HEK293T (cell line): ENCODE measurements around the gene CTU2.

ENCODE experiments used
- CTCF ChIA-PET: fragments of 350-600 bp; formaldehyde crosslinking; extraction: SDS; loops from one replicate; lab custom pipeline; 2021; ENCODE audit warnings: antibody characterized with exemption, inconsistent platforms; lab: Yijun Ruan, JAX
- POLR2A ChIA-PET: fragments of 350-600 bp; formaldehyde crosslinking; extraction: SDS; loops from one replicate; lab custom pipeline; 2020; ENCODE audit warnings: antibody characterized with exemption, inconsistent platforms; lab: Yijun Ruan, JAX
- DNase-seq: peaks from one replicate; pipeline ENCODE4 v3.0.0; 2012; ENCODE audit warnings: mixed read lengths; ENCODE audit errors: extremely low spot score
- ARNT ChIP-seq: fragments of 450-650 bp; IDR thresholded peaks from 2 replicates; pipeline ENCODE4 v1.6.1; 2017; ENCODE audit warnings: mild to moderate bottlenecking
- BHLHE40 ChIP-seq: fragments of 450-650 bp; IDR thresholded peaks from 2 replicates; pipeline ENCODE4 v1.6.1; 2016; ENCODE audit warnings: mild to moderate bottlenecking, moderate library complexity, borderline replicate concordance
- CTBP1 ChIP-seq: fragments of 450-650 bp; IDR thresholded peaks from 2 replicates; pipeline ENCODE4 v1.6.1; 2016; ENCODE audit warnings: borderline replicate concordance
- ELF4 ChIP-seq: fragments of 450-650 bp; IDR thresholded peaks from 2 replicates; pipeline ENCODE4 v1.6.1; 2017; ENCODE audit warnings: antibody characterized with exemption
- FOXA1 ChIP-seq: fragments of 450-650 bp; IDR thresholded peaks from 2 replicates; pipeline ENCODE4 v1.6.1; 2016; ENCODE audit warnings: mild to moderate bottlenecking
- FOXK2 ChIP-seq: fragments of 450-650 bp; IDR thresholded peaks from 2 replicates; pipeline ENCODE4 v1.6.1; 2016; ENCODE audit warnings: mild to moderate bottlenecking
- FOXM1 ChIP-seq: fragments of 450-650 bp; IDR thresholded peaks from 2 replicates; pipeline ENCODE4 v1.6.1; 2017; ENCODE audit warnings: mild to moderate bottlenecking, borderline replicate concordance
- HDGF ChIP-seq: fragments of 450-650 bp; IDR thresholded peaks from 2 replicates; pipeline ENCODE4 v1.6.1; 2017; ENCODE audit warnings: antibody characterized with exemption, borderline replicate concordance
- L3MBTL2 ChIP-seq: fragments of 450-650 bp; conservative IDR thresholded peaks from 2 replicates; pipeline ENCODE4 v1.6.1; 2016; ENCODE audit warnings: mild to moderate bottlenecking
- LEF1 ChIP-seq: fragments of 450-650 bp; IDR thresholded peaks from 2 replicates; pipeline ENCODE4 v1.6.1; 2017; ENCODE audit warnings: mild to moderate bottlenecking, borderline replicate concordance
- NFRKB ChIP-seq: fragments of 450-650 bp; IDR thresholded peaks from 2 replicates; pipeline ENCODE4 v1.6.1; 2016; ENCODE audit warnings: mild to moderate bottlenecking, moderate library complexity
- PKNOX1 ChIP-seq: fragments of 450-650 bp; IDR thresholded peaks from 2 replicates; pipeline ENCODE4 v1.6.1; 2016
- SP1 ChIP-seq: fragments of 450-650 bp; IDR thresholded peaks from 2 replicates; pipeline ENCODE4 v1.6.1; 2017
- SUZ12 ChIP-seq: fragments of 450-650 bp; IDR thresholded peaks from 2 replicates; pipeline ENCODE4 v1.6.1; 2016; ENCODE audit warnings: mild to moderate bottlenecking
- TARDBP ChIP-seq: fragments of 450-650 bp; IDR thresholded peaks from 2 replicates; pipeline ENCODE4 v1.6.1; 2016
- ZNF384 ChIP-seq: fragments of 450-650 bp; IDR thresholded peaks from 2 replicates; pipeline ENCODE4 v1.6.1; 2016

CTU2 gene

GRCh38 chr16:88706229-88706964, at the start of gene CTU2, which contains the start of gene RNF166:
TSS of gene CTU2 (plus strand) at chr16:88706503. CDS start at chr16:88706531, 28 bp downstream.
TSS of gene RNF166 (minus strand) at chr16:88706408. CDS start at chr16:88706325, 83 bp downstream.
- ChIA-PET CTCF (interaction anchor here (1.3 kb wide), 1 partner anchor 31 kb away, joined by 3 read pairs; no protein-coding TSS in a partner anchor), POLR2A (interaction anchor here (0.8 to 1.1 kb wide), 4 partner anchors 9 to 100 kb away, joined by 3 to 7 read pairs (median 4); no protein-coding TSS in a partner anchor)
- DNase-seq = peak; percentile 99
- TF ChIP-seq PKNOX1 (no peak), LEF1 (peak; percentile 64; the same call in 1 of the 2 replicates), CTBP1 (no peak)

DNA sequence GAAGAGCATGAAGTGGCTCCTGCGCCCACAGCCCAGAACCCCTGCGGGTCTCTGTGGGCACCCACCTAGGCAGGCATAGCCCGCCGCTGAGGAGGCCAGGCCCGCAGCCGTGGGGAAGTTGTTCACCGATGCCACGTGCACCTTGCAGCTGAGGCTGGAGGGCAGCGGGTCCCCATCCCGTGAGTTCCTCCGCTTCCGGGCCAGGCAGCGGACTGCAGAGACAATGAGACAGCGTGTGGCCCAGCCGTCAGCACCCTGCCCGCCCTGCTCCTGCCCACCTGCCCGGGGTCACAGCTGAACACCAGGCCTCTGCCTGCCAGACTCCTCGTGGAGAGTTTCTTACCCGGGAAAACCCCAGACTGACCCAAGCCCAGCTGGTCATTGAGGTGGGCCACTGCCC, 48.9 kb upstream of the CTU2 start:
- no peak for TF ChIP-seq FOXA1
- TF ChIP-seq FOXK2 = no peak
- TF ChIP-seq FOXM1 = no peak
- TF ChIP-seq CTBP1 = no peak
- TF ChIP-seq SUZ12 = no peak
- TF ChIP-seq LEF1 = no peak
- TF ChIP-seq PKNOX1 = no peak
- TF ChIP-seq BHLHE40 = no peak
- TF ChIP-seq L3MBTL2 = no peak
- ChIA-PET POLR2A (no interaction called here), CTCF (no interaction called here)
- no peak for DNase-seq

DNA sequence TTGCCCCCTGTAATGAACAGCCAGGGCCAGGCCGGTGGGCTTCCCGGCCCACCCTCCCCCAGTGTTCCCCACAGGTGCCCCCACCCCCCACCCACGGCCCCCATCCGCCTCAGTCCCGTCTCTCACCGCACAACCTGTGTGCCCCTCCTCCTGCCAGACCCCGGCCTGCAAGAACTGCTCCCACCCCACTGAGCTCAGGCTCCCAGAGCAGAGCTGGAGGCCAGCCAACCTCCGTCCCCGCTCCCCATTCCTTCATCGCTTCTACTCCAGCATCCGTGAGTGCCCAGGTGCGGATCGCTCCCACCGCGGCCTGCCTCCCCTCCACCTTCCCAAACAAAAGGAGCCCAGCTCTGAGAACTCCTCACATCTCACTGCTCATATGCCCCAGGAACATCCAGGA, 47.6 kb upstream of the CTU2 start:
- ChIA-PET CTCF (no interaction called here), POLR2A (no interaction called here)
- TF ChIP-seq TARDBP (no peak), LEF1 (no peak), NFRKB (no peak), FOXK2 (no peak), BHLHE40 (no peak), FOXA1 (no peak), HDGF (no peak), SUZ12 (no peak), ELF4 (no peak), L3MBTL2 (no peak), ZNF384 (no peak), PKNOX1 (no peak), FOXM1 (no peak), SP1 (no peak), ARNT (no peak), CTBP1 (no peak)
- no peak for DNase-seq

DNA sequence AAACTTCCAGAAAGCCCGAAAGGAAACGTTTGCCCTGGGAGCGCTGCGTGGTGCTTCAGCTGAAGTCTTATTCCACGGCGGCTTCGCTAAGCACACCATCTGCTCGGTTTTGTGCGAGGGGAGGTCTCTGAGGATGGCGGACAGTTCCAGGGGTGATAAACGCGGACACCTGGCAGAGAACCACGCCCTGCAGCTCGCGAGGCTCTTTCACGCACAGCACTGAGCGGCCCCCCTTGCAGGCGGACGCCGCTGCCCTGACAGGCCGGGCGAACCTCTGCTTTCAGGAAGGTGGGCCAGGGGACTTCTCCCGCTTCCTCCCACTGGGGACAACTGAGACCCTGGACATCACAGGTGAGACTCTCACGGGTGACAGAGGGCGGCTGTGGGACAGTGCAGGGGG, 47.1 kb upstream of the CTU2 start:
- TF ChIP-seq L3MBTL2 = no peak
- no peak for TF ChIP-seq BHLHE40
- no peak for TF ChIP-seq SP1
- no peak for TF ChIP-seq LEF1
- no peak for TF ChIP-seq CTBP1
- CTCF ChIA-PET = no interaction called here
- POLR2A ChIA-PET = no interaction called here
- no peak for DNase-seq

GRCh38 chr16:88661468-88661867, 44.8 kb upstream of the CTU2 start:
- no peak for DNase-seq
- ChIA-PET CTCF (no interaction called here), POLR2A (no interaction called here)
- TF ChIP-seq TARDBP = no peak
- no peak for TF ChIP-seq NFRKB
- TF ChIP-seq FOXK2 = no peak
- TF ChIP-seq SP1 = no peak
- no peak for TF ChIP-seq CTBP1
- no peak for TF ChIP-seq ARNT
- TF ChIP-seq L3MBTL2 = no peak
- TF ChIP-seq PKNOX1 = no peak
- TF ChIP-seq FOXM1 = no peak
- TF ChIP-seq FOXA1 = no peak
- no peak for TF ChIP-seq HDGF
- TF ChIP-seq SUZ12 = no peak
